Measurements from ENCODE around the gene C19orf12. TPM values are rescaled to one million over a fixed set of nuclear protein-coding genes. Genes with fewer than 3 reads are reported as not detected.

C19orf12 gene
- total and polyA plus RNA-seq, 2 of the 13 experiments (the other 11 are each of a cell fraction or from before 2014, with no cell fraction given), result 17.7 to 34.4 TPM

DNA sequence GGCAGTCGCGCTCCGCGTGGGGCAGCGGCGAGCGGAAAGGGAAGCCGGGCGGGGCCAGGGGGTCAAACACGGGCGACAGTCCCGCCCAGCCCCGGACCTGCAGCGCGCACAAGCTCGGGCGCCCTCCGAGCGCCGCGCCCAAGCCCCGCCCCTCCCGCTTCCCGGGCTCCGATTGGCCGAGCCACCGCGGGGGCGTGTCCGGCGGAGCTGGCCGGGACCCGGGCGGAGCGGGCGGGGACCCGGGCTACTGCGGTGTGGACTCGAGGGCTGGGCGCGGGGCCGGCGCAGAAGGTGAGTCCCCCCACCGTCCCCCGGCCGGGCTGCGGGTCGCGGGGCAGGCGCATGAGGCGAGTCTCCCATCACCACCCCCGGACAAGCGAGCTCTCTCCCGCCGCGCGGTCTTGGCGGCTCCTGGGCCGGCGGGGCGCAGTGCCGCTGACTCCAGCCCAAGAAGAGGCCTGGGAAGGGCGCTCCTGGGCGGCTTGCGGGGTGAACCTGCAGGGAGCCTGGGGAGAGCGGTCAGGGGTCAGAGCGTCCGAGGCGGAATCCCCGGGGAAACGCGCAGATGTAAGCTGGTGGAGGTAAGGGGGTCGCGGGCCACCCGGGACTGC, 49.7 kb downstream of the C19orf12 start, which contains the start of gene PLEKHF1 (continued):
- TF ChIP-seq ZFP82 (CRISPR knock-in tag; IDR thresholded peaks at IDR 0.05; ENCODE audit: borderline replicate concordance) (no peak), SALL1 (CRISPR knock-in tag; IDR thresholded peaks at IDR 0.05) (no peak; the same call in 1 of the 2 replicates), KAT7 (CRISPR knock-in tag; IDR thresholded peaks at IDR 0.05; ENCODE audit: borderline replicate concordance) (no peak), MAF1 (CRISPR knock-in tag; IDR thresholded peaks at IDR 0.05; ENCODE audit: borderline replicate concordance) (no peak), ZMYM3 (CRISPR knock-in tag; IDR thresholded peaks at IDR 0.05) (no peak), ZNF446 (CRISPR knock-in tag; IDR thresholded peaks at IDR 0.05) (no peak), ZNF615 (CRISPR knock-in tag; IDR thresholded peaks at IDR 0.05; ENCODE audit: borderline replicate concordance) (no peak), ZNF883 (CRISPR knock-in tag; IDR thresholded peaks at IDR 0.05; ENCODE audit: not compliant biosample characterization) (no peak), ZNF124 (CRISPR knock-in tag; IDR thresholded peaks at IDR 0.05) (no peak), SRSF1 (optimal IDR thresholded peaks at IDR 0.05; ENCODE audit: low read depth, low read length) (peak; percentile 14), CHD2 (IDR thresholded peaks at IDR 0.05; ENCODE audit: low read depth, low read length) (no peak), CCAR2 (optimal IDR thresholded peaks at IDR 0.05; ENCODE audit: low read depth, low read length) (no peak), ZNF672 (CRISPR knock-in tag; IDR thresholded peaks at IDR 0.05) (no peak)
- TF ChIP-seq, protein P1, sequence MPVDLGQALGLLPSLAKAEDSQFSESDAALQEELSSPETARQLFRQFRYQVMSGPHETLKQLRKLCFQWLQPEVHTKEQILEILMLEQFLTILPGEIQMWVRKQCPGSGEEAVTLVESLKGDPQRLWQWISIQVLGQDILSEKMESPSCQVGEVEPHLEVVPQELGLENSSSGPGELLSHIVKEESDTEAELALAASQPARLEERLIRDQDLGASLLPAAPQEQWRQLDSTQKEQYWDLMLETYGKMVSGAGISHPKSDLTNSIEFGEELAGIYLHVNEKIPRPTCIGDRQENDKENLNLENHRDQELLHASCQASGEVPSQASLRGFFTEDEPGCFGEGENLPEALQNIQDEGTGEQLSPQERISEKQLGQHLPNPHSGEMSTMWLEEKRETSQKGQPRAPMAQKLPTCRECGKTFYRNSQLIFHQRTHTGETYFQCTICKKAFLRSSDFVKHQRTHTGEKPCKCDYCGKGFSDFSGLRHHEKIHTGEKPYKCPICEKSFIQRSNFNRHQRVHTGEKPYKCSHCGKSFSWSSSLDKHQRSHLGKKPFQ (CRISPR knock-in tag; IDR thresholded peaks at IDR 0.05; ENCODE audit: insufficient replicate concordance), result no peak
- TF ChIP-seq, protein P2, sequence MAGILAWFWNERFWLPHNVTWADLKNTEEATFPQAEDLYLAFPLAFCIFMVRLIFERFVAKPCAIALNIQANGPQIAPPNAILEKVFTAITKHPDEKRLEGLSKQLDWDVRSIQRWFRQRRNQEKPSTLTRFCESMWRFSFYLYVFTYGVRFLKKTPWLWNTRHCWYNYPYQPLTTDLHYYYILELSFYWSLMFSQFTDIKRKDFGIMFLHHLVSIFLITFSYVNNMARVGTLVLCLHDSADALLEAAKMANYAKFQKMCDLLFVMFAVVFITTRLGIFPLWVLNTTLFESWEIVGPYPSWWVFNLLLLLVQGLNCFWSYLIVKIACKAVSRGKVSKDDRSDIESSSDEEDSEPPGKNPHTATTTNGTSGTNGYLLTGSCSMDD (CRISPR knock-in tag; IDR thresholded peaks at IDR 0.05), result no peak
- TF ChIP-seq, protein P3, sequence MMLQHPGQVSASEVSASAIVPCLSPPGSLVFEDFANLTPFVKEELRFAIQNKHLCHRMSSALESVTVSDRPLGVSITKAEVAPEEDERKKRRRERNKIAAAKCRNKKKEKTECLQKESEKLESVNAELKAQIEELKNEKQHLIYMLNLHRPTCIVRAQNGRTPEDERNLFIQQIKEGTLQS (CRISPR knock-in tag; IDR thresholded peaks at IDR 0.05), result no peak
- TF ChIP-seq, protein P4, sequence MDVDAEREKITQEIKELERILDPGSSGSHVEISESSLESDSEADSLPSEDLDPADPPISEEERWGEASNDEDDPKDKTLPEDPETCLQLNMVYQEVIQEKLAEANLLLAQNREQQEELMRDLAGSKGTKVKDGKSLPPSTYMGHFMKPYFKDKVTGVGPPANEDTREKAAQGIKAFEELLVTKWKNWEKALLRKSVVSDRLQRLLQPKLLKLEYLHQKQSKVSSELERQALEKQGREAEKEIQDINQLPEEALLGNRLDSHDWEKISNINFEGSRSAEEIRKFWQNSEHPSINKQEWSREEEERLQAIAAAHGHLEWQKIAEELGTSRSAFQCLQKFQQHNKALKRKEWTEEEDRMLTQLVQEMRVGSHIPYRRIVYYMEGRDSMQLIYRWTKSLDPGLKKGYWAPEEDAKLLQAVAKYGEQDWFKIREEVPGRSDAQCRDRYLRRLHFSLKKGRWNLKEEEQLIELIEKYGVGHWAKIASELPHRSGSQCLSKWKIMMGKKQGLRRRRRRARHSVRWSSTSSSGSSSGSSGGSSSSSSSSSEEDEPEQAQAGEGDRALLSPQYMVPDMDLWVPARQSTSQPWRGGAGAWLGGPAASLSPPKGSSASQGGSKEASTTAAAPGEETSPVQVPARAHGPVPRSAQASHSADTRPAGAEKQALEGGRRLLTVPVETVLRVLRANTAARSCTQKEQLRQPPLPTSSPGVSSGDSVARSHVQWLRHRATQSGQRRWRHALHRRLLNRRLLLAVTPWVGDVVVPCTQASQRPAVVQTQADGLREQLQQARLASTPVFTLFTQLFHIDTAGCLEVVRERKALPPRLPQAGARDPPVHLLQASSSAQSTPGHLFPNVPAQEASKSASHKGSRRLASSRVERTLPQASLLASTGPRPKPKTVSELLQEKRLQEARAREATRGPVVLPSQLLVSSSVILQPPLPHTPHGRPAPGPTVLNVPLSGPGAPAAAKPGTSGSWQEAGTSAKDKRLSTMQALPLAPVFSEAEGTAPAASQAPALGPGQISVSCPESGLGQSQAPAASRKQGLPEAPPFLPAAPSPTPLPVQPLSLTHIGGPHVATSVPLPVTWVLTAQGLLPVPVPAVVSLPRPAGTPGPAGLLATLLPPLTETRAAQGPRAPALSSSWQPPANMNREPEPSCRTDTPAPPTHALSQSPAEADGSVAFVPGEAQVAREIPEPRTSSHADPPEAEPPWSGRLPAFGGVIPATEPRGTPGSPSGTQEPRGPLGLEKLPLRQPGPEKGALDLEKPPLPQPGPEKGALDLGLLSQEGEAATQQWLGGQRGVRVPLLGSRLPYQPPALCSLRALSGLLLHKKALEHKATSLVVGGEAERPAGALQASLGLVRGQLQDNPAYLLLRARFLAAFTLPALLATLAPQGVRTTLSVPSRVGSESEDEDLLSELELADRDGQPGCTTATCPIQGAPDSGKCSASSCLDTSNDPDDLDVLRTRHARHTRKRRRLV (CRISPR knock-in tag; IDR thresholded peaks at IDR 0.05), result no peak
- TF ChIP-seq, protein P5, sequence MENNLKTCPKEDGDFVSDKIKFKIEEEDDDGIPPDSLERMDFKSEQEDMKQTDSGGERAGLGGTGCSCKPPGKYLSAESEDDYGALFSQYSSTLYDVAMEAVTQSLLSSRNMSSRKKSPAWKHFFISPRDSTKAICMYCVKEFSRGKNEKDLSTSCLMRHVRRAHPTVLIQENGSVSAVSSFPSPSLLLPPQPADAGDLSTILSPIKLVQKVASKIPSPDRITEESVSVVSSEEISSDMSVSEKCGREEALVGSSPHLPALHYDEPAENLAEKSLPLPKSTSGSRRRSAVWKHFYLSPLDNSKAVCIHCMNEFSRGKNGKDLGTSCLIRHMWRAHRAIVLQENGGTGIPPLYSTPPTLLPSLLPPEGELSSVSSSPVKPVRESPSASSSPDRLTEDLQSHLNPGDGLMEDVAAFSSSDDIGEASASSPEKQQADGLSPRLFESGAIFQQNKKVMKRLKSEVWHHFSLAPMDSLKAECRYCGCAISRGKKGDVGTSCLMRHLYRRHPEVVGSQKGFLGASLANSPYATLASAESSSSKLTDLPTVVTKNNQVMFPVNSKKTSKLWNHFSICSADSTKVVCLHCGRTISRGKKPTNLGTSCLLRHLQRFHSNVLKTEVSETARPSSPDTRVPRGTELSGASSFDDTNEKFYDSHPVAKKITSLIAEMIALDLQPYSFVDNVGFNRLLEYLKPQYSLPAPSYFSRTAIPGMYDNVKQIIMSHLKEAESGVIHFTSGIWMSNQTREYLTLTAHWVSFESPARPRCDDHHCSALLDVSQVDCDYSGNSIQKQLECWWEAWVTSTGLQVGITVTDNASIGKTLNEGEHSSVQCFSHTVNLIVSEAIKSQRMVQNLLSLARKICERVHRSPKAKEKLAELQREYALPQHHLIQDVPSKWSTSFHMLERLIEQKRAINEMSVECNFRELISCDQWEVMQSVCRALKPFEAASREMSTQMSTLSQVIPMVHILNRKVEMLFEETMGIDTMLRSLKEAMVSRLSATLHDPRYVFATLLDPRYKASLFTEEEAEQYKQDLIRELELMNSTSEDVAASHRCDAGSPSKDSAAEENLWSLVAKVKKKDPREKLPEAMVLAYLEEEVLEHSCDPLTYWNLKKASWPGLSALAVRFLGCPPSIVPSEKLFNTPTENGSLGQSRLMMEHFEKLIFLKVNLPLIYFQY (CRISPR knock-in tag; IDR thresholded peaks at IDR 0.05; ENCODE audit: borderline replicate concordance), result no peak
